GM13977 (cell line): ENCODE results near the gene KLHL26.
A peak's percentile ranks its signal among the peaks of the same experiment; 100 is the strongest.

Source experiments
- DNase-seq: peaks from one replicate; pipeline ENCODE4 v3.0.0; 2012; ENCODE audit warnings: low spot score
- in situ Hi-C: fragments of 300-500 bp; cut with MboI; formaldehyde crosslinking; loops from one replicate; pipeline ENCODE4 v1.12.0; 2022; ENCODE audit warnings: low sequenced_read_pairs, low pct_unique_long_range_greater_than_20kb, mixed read lengths, inconsistent platforms; ENCODE audit not compliant: unreplicated experiment
- TF ChIP-seq, protein P1 (sequence below): IDR thresholded peaks from 2 replicates; pipeline ENCODE4 v1.5.1; 2012; ENCODE audit warnings: mild to moderate bottlenecking, control low read depth; ENCODE audit not compliant: insufficient read depth; ENCODE audit errors: extremely low read depth, missing control alignments

The KLHL26 gene

DNA sequence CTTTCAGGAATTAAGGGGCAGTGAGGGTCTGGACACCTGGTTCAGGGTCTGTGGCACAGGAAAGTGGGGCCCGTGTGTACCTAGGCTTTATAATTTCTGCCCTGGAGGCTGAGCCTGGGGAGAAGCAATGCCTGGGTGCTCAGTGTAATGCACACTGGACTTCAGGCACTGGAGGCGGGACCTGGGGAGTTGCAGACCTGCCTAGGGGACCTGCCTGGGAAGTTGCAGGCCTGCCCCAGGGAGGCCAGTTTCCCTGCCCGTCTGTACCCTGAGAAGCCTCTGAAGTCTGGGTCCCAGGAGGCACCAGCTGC lies 26.6 kb upstream of the KLHL26 start:
- peak; percentile 34 for DNase-seq
- TF ChIP-seq, protein P1, sequence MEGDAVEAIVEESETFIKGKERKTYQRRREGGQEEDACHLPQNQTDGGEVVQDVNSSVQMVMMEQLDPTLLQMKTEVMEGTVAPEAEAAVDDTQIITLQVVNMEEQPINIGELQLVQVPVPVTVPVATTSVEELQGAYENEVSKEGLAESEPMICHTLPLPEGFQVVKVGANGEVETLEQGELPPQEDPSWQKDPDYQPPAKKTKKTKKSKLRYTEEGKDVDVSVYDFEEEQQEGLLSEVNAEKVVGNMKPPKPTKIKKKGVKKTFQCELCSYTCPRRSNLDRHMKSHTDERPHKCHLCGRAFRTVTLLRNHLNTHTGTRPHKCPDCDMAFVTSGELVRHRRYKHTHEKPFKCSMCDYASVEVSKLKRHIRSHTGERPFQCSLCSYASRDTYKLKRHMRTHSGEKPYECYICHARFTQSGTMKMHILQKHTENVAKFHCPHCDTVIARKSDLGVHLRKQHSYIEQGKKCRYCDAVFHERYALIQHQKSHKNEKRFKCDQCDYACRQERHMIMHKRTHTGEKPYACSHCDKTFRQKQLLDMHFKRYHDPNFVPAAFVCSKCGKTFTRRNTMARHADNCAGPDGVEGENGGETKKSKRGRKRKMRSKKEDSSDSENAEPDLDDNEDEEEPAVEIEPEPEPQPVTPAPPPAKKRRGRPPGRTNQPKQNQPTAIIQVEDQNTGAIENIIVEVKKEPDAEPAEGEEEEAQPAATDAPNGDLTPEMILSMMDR = no peak
- in situ Hi-C loops = no loop called here

DNA sequence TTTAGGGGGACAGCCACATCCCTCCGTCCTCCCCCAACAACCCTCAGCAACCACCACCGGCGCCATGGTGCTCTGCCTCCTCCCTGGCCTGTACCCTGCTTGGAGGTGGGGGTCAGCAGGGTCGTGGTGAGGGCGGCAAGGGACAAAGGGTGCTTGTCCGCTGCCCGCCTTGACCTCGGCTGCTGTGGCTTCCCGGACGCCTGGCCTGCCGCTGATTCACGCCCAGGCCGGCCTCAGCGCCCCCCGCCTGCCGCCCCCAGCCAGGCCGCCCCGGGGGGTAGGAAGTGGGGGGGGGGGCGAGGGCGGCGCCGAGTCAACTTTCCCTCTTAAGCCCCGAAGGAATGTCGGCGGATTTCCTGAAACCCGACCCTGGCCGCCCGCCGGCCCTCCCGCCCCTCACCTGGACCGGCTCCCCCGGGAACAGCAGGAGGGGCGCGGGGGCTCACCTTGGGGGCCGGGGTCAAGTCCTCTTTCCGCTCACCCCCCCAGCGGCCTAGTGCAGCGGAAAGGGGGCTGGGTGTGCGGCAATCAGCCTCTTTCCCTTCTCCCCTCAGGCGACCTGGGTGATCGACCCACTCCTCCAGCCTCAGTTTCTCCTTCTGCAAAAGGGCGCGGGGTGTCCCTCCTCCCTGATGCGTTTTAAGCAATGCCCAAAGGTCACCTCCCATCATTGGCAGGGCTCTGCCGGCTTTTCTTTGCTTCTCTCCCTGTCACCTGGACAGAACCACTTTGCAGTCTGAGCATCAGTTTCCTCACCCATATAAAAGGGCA lies 26.1 kb upstream of the KLHL26 start:
- peak; percentile 31 for DNase-seq
- TF ChIP-seq, protein P1 = no peak
- in situ Hi-C loops = no loop called here

DNA sequence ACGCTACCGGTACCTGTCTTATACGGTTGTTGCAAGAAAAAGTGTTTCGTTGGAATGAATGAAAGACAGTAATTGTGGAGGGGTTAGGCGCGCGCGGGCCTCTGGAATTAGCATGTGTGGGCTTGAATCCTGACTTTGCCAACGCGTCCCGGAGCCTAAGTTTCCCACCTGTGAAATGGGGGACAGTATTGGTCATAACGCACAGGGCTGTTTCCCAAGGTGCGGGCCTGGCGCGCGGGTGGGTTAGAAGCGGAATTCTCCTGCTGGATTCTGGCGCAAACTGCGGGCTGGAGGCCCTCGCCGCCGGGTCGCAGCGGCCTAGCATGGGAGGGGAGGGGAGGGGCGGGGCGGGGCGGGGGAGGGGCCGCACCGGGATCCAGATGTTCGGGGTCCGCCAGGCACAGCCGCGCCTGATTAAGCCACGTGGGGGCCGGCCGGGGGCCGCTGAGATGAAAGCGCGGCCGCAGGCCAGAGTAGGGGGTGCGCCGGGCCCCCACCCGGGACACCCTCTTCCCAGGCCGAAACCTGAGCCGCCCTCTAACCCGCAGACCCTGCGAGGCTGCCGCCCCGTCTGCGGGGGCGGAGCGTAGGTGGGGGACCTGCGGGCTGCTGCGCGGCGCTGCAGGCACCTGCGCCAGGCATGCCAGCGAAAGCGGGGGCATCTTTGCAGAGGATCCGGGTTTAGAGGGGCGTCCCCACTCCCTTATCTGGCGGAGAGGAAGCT lies 25.3 kb upstream of the KLHL26 start:
- DNase-seq = no peak
- TF ChIP-seq, protein P1 = no peak
- in situ Hi-C loops = no loop called here

DNA sequence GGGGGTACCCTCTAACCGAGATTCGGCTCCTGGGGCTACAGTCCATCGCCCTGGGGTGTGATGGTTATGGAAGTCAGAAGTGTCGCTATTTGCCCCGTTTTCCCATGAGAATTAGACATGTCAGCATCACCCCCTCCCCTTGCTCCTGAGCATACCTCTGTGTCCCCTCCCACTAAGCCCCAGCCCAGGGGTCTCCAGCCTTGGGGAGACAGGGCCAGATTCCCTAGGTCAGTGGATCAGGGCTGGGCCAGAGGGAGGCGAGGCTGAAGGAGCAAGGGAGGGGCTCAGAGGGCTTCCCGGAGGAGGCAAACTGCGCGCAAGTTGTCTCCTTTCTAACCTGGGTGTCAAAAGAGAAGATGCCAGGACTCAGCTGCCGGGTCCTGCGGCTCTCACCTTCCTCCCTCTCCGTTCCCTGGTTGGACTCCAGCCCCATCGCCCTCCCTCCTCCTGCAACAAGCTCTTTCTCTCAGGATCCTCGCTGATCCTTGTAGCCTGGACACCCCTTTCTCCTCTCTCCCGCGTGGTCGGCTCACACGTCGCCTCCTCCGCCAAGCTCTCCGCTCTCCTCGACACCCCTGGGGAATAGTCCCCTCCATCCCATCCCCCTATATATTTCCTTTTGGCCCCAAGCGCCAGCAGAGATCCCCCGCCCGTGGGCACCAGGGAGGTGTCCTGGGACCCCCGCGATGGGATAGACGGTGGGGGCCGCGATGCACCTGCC lies 24.6 kb upstream of the KLHL26 start:
- TF ChIP-seq, protein P1 = no peak
- in situ Hi-C loops = no loop called here
- peak; percentile 51 for DNase-seq

DNA sequence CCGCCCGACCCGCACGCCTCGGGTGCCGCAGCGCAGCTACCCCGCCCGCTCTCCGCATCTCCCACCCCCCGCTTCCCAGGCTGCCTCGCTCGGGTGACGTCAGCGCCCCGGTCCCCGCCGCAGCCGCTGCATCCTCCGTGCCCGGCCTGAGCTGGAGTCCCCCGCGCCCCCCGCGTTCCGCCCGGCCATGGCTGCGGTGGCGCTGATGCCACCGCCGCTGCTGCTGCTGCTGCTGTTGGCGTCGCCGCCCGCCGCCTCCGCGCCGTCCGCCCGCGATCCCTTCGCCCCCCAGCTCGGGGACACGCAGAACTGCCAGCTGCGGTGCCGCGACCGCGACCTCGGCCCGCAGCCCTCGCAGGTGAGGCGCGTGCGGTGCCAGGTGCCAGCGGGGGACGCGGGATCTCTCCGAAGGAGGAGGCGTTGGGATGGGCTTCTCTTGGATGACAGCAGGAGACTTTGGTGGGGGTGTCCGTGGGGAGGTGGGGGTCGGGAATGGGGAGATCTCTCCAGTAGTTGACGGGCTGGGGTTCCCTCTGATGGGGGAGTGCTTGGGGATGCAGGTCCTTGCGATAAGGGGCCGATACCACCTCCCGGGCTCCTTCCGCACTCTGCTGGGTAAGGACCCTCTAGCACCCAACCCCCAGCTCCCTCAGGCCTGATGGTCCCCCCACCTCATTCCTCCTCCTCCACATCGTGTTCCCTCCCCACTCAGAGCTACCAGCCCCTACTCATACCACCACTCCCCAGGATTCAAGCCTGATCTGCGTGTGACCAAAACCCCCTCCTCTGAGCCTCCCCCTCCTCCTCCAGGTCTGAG lies 23.8 kb upstream of the KLHL26 start, which contains the start of gene TMEM59L:
TMEM59L (plus strand) TSS at position 99 of the 817 bp plus-strand sequence; CDS start at position 188, 89 bp downstream.
- peak; percentile 50 for DNase-seq
- in situ Hi-C loops = no loop called here

More for the DNA sequence above, 23.8 kb upstream of the KLHL26 start, which contains the start of gene TMEM59L:
- TF ChIP-seq, protein P1 = no peak
